Measurements from ENCODE around the gene HDGF.

HDGF gene

DNA sequence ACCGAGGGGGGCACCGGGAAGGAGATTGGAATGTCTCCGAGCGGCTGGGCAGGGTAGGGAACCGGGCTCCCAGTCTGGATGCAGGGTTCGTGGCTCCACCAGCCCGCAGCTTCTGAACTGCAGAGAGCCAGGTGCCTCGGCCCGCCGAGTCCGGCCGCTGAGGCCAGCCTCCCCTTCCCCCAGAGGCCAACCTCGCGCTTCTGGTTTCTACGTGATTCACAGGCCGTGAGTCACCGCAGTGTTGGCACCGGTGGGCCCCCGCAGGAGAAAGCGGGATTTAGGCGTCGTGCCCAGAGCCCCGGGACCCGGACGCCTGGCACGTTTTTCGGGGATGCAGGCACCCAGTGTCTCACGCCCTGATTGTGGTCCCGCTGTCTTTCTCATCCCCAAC, 46.5 kb downstream of the HDGF start:
- H3K36me3 ChIP-seq (ENCODE audit: insufficient read depth, low read length): no peaks in the 10 kb centered on the region
- no peak overlapping the region for H3K4me2 ChIP-seq (ENCODE audit: low read length)
- H3K79me2 ChIP-seq (ENCODE audit: insufficient read depth, low read length): no peaks in the 10 kb centered on the region
- peaks cover 15% of the 10 kb centered on the region for H3K4me1 ChIP-seq (ENCODE audit: insufficient read depth, low read length, severe bottlenecking)
- peaks cover 11% of the 10 kb centered on the region; the same call in 1 of the 2 replicates for H3K27me3 ChIP-seq (ENCODE audit: insufficient read depth, low read length)
- no peak for TF ChIP-seq EZH2 (IDR thresholded peaks at IDR 0.05; ENCODE audit: borderline replicate concordance, low read length)
- TF ChIP-seq, protein P1, sequence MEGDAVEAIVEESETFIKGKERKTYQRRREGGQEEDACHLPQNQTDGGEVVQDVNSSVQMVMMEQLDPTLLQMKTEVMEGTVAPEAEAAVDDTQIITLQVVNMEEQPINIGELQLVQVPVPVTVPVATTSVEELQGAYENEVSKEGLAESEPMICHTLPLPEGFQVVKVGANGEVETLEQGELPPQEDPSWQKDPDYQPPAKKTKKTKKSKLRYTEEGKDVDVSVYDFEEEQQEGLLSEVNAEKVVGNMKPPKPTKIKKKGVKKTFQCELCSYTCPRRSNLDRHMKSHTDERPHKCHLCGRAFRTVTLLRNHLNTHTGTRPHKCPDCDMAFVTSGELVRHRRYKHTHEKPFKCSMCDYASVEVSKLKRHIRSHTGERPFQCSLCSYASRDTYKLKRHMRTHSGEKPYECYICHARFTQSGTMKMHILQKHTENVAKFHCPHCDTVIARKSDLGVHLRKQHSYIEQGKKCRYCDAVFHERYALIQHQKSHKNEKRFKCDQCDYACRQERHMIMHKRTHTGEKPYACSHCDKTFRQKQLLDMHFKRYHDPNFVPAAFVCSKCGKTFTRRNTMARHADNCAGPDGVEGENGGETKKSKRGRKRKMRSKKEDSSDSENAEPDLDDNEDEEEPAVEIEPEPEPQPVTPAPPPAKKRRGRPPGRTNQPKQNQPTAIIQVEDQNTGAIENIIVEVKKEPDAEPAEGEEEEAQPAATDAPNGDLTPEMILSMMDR (IDR thresholded peaks at IDR 0.05; ENCODE audit: low read length): no peak
- no peaks in the 10 kb centered on the region for H3F3A ChIP-seq (ENCODE audit: insufficient read depth, low read length)
- H3K4me3 ChIP-seq (ENCODE audit: low read depth, low read length, poor library complexity, severe bottlenecking): no peak overlapping the region
- no peak overlapping the region for H2AFZ ChIP-seq (ENCODE audit: low read length)
- H4K20me1 ChIP-seq (ENCODE audit: insufficient read depth, low read length): no peaks in the 10 kb centered on the region
- H3K27ac ChIP-seq (ENCODE audit: low read depth, low read length, poor library complexity, severe bottlenecking): no peak overlapping the region
- no peak overlapping the region for H3K9ac ChIP-seq (ENCODE audit: low read length)
- H3K9me3 ChIP-seq (ENCODE audit: low read length): no peaks in the 10 kb centered on the region
- H3K9me2 ChIP-seq (ENCODE audit: low read depth, low read length): no peaks in the 10 kb centered on the region

DNA sequence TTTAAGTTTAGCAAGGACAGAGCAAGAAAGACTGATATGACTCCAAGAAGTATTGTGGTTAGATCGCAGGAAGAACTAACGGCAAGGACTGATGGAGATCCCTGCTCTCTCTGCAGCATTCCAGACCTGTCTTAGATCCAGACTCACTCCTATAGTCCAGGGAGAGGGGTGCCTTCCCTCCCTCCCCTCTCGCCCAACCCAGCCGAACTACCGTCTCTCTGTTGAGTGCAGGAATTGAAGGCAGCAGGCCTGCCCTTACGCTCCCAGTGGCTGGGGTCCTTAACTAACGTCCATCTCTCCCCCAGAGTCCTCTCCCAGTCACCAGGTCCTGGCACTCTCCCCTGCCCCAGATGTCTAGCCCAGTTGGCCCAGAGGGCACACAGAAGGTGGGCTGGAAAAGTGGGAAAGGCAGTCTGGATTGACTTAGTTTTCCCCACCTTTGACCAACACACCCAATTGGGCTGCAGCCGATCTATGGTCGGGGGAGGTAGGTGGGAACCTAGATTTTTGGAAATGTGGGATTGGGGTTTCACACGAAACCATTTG, 47.2 kb downstream of the HDGF start:
- Histone ChIP-seq H3K36me3 (ENCODE audit: insufficient read depth, low read length) (no peaks in the 10 kb centered on the region), H3K27me3 (ENCODE audit: insufficient read depth, low read length) (peaks cover 11% of the 10 kb centered on the region; the same call in 1 of the 2 replicates), H3K9me3 (ENCODE audit: low read length) (no peaks in the 10 kb centered on the region), H3K9me2 (ENCODE audit: low read depth, low read length) (no peaks in the 10 kb centered on the region), H3K4me2 (ENCODE audit: low read length) (no peak overlapping the region), H3K79me2 (ENCODE audit: insufficient read depth, low read length) (no peaks in the 10 kb centered on the region), H4K20me1 (ENCODE audit: insufficient read depth, low read length) (no peaks in the 10 kb centered on the region), H2AFZ (ENCODE audit: low read length) (no peak overlapping the region), H3K4me1 (ENCODE audit: insufficient read depth, low read length, severe bottlenecking) (peaks cover 15% of the 10 kb centered on the region), H3K27ac (ENCODE audit: low read depth, low read length, poor library complexity, severe bottlenecking) (no peak overlapping the region), H3K4me3 (ENCODE audit: low read depth, low read length, poor library complexity, severe bottlenecking) (no peak overlapping the region), H3F3A (ENCODE audit: insufficient read depth, low read length) (no peaks in the 10 kb centered on the region), H3K9ac (ENCODE audit: low read length) (no peak overlapping the region)
- TF ChIP-seq EZH2 (IDR thresholded peaks at IDR 0.05; ENCODE audit: borderline replicate concordance, low read length): no peak
- TF ChIP-seq, protein P1 (IDR thresholded peaks at IDR 0.05; ENCODE audit: low read length): no peak

DNA sequence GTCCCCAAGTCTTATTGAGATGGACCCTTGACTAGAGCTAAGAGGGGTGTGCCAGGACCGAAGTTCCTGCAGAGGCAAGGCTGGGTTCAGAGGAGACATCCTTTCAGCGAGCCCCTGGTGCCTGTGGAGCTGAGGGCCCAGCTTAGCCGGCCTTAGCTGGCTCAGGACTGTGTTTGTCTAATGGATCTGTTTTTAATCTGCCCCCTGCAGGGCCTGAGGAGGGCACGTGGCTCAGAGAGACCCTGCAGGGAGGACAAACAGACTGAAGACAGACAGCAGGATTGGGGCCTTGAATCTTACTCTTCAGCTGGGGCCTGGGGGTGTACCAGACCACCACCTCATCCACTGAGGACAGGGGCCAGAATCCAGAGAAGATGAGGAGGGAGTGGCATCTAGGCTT, 47.7 kb downstream of the HDGF start:
- Histone ChIP-seq H3K79me2 (ENCODE audit: insufficient read depth, low read length) (no peaks in the 10 kb centered on the region), H3K36me3 (ENCODE audit: insufficient read depth, low read length) (no peaks in the 10 kb centered on the region), H3F3A (ENCODE audit: insufficient read depth, low read length) (no peaks in the 10 kb centered on the region), H3K9me3 (ENCODE audit: low read length) (no peaks in the 10 kb centered on the region), H3K9me2 (ENCODE audit: low read depth, low read length) (no peaks in the 10 kb centered on the region), H3K27ac (ENCODE audit: low read depth, low read length, poor library complexity, severe bottlenecking) (no peak overlapping the region), H3K27me3 (ENCODE audit: insufficient read depth, low read length) (peaks cover 11% of the 10 kb centered on the region; the same call in 1 of the 2 replicates), H3K4me3 (ENCODE audit: low read depth, low read length, poor library complexity, severe bottlenecking) (no peak overlapping the region), H4K20me1 (ENCODE audit: insufficient read depth, low read length) (no peaks in the 10 kb centered on the region), H3K4me1 (ENCODE audit: insufficient read depth, low read length, severe bottlenecking) (peaks cover 15% of the 10 kb centered on the region), H2AFZ (ENCODE audit: low read length) (no peak overlapping the region), H3K9ac (ENCODE audit: low read length) (no peak overlapping the region), H3K4me2 (ENCODE audit: low read length) (no peak overlapping the region)
- TF ChIP-seq, protein P1 (IDR thresholded peaks at IDR 0.05; ENCODE audit: low read length): no peak
- no peak for TF ChIP-seq EZH2 (IDR thresholded peaks at IDR 0.05; ENCODE audit: borderline replicate concordance, low read length)
